ENCODE data around the gene CDH6. TPM values are rescaled to one million over a fixed set of nuclear protein-coding genes. Genes with fewer than 3 reads are reported as not detected.

The CDH6 gene
- total and polyA plus RNA-seq, 8 donors = 0.29 to 9.2 (median 0.31) TPM; not detected in 2

DNA sequence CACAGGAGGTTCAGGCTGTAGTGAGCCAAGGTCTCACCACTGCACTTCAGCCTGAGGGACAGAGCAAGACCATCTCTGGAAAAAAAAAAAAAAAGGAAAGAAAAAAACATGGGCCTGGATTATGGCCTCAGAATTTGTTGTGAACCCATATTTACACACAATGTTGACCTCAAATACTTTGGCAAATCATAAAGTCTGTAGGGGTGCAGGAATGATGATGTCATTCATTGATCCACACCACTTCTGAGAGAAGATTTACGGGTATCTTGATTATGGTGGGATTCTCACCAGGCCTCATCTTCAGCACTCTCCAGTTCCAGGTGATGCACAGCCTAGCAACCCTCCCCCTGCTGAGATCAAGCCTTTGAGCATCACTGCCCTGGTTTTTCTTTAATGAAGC lies 156.9 kb downstream of the CDH6 start:
- Histone ChIP-seq H3K27ac (no peak overlapping the region), H3K4me1 (no peaks in the 10 kb centered on the region), H3K27me3 (no peaks in the 10 kb centered on the region), H3K4me3 (no peak overlapping the region), H3K36me3 (no peaks in the 10 kb centered on the region), H3K9me3 (peaks cover 0 to 5% (median 0%) of the 10 kb centered on the region in 4 donors)
- 82 to 91% (median 85%) methylated on average over 1 of the region's 1 CpG for WGBS, 5 donors
- no peak for DNase-seq
- TF ChIP-seq POLR2A (IDR thresholded peaks at IDR 0.05) (no peak), POLR2AphosphoS5 (IDR thresholded peaks at IDR 0.05) (no peak), EP300 (IDR thresholded peaks at IDR 0.05) (no peak)
- TF ChIP-seq, protein P1, sequence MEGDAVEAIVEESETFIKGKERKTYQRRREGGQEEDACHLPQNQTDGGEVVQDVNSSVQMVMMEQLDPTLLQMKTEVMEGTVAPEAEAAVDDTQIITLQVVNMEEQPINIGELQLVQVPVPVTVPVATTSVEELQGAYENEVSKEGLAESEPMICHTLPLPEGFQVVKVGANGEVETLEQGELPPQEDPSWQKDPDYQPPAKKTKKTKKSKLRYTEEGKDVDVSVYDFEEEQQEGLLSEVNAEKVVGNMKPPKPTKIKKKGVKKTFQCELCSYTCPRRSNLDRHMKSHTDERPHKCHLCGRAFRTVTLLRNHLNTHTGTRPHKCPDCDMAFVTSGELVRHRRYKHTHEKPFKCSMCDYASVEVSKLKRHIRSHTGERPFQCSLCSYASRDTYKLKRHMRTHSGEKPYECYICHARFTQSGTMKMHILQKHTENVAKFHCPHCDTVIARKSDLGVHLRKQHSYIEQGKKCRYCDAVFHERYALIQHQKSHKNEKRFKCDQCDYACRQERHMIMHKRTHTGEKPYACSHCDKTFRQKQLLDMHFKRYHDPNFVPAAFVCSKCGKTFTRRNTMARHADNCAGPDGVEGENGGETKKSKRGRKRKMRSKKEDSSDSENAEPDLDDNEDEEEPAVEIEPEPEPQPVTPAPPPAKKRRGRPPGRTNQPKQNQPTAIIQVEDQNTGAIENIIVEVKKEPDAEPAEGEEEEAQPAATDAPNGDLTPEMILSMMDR (IDR thresholded peaks at IDR 0.05) = no peak
- intact Hi-C loops (cut with DNase I; ENCODE audit: low total_unique reads) = no loop called here

DNA sequence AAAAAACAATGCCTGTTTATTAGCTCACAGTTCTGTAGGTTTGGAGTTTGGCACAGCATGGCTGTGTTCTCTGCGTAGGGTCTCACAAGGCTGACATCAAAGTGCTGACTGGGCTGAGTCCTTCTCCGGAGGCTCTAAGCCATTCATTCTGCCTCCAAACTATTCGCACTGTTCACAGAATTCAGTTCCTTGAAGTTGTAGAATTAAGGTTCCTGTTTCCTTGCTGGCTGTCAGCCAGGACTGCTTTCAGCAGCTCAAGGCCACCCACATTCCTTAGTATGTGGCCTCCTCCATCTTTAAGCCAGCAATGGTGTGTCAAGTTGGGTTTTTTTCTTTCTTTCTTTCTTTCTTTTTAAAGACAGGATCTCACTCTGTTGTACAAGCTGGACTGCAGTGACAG lies 161.9 kb downstream of the CDH6 start:
- intact Hi-C loops (cut with DNase I; ENCODE audit: low total_unique reads) = no loop called here
- DNase-seq = no peak
- Histone ChIP-seq H3K27me3 (no peaks in the 10 kb centered on the region), H3K27ac (no peak overlapping the region), H3K36me3 (no peaks in the 10 kb centered on the region), H3K4me3 (no peak overlapping the region), H3K4me1 (no peaks in the 10 kb centered on the region), H3K9me3 (peaks cover 0 to 7% (median 0%) of the 10 kb centered on the region in 4 donors)
- WGBS, 5 donors = 45 to 92% (median 73%) methylated on average over 3 of the region's 3 CpGs
- no peak for TF ChIP-seq POLR2AphosphoS5 (IDR thresholded peaks at IDR 0.05)
- TF ChIP-seq, protein P1 (IDR thresholded peaks at IDR 0.05) = no peak
- no peak for TF ChIP-seq POLR2A (IDR thresholded peaks at IDR 0.05)
- TF ChIP-seq EP300 (IDR thresholded peaks at IDR 0.05) = no peak

DNA sequence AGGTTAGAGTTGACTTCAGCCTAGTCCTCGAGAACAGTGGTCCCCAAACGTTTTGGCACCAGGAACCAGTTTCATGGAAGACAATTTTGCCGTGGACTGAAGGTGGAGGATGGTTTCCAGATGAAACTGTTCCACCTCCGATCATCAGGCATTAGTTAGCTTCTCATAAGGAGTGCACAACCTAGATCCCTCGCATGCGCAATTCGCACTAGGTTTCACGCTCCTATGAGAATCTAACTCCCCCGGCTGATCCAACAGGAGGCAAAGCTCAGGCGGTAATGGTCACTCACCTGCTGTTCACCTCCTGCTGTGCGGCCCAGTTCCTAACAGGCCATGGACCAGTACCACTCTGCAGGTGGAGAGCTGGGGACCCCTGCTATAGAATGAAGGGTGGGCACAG lies 163.6 kb downstream of the CDH6 start:
- 76 to 86% (median 81%) methylated on average over 11 of the region's 11 CpGs for WGBS, 5 donors
- TF ChIP-seq POLR2A (IDR thresholded peaks at IDR 0.05) (no peak), POLR2AphosphoS5 (IDR thresholded peaks at IDR 0.05) (no peak), EP300 (IDR thresholded peaks at IDR 0.05) (no peak)
- TF ChIP-seq, protein P1 (IDR thresholded peaks at IDR 0.05) = no peak
- Histone ChIP-seq H3K4me1 (no peaks in the 10 kb centered on the region), H3K9me3 (peaks cover 0 to 7% (median under 1%) of the 10 kb centered on the region in 4 donors), H3K4me3 (no peak overlapping the region), H3K36me3 (no peaks in the 10 kb centered on the region), H3K27ac (no peak overlapping the region), H3K27me3 (no peaks in the 10 kb centered on the region)
- no peak for DNase-seq
- intact Hi-C loops (cut with DNase I; ENCODE audit: low total_unique reads) = no loop called here

DNA sequence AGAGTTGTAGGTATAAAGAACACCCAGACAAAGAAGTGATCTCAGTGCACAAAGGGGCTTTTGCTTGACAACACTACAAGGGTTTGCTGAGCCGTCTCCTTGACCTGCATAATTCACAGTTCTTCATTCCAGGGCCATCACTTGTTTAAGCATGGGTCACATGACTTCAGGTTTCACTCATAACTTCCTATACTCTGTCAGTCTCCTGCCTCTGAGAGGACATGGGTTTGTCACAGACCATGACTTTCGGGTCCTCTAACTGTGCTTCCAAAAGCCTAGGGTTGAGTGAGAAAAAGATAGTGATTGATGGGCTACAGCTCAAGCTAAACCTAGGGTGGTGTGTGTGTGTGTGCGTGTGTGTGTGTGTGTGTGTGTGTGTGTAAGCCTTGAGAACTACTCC lies 166.4 kb downstream of the CDH6 start:
- Histone ChIP-seq H3K9me3 (peaks cover 0 to 7% (median 2%) of the 10 kb centered on the region in 4 donors), H3K27me3 (no peaks in the 10 kb centered on the region), H3K4me3 (no peak overlapping the region), H3K4me1 (no peaks in the 10 kb centered on the region), H3K27ac (no peak overlapping the region), H3K36me3 (no peaks in the 10 kb centered on the region)
- no peak for DNase-seq
- TF ChIP-seq POLR2AphosphoS5 (IDR thresholded peaks at IDR 0.05) (no peak), POLR2A (IDR thresholded peaks at IDR 0.05) (no peak), EP300 (IDR thresholded peaks at IDR 0.05) (no peak)
- TF ChIP-seq, protein P1 (IDR thresholded peaks at IDR 0.05) = no peak
- intact Hi-C loops (cut with DNase I; ENCODE audit: low total_unique reads) = no loop called here
- WGBS, 5 donors = 39 to 78% (median 63%) methylated on average over 3 of the region's 3 CpGs
